HL-60 (cell line): ENCODE data around the gene IL9.

ENCODE experiments used
- GABPA ChIP-seq: IDR thresholded peaks from 2 replicates; pipeline ENCODE4 v1.6.1; 2012; ENCODE audit warnings: low read depth
- POLR2AphosphoS5 ChIP-seq: IDR thresholded peaks from 2 replicates; pipeline ENCODE4 v1.6.1; 2012; ENCODE audit warnings: low read depth
- TF ChIP-seq, protein P1 (sequence below): IDR thresholded peaks from one replicate; pipeline ENCODE4 v1.5.1; 2011; ENCODE audit warnings: low read length, control low read depth, inconsistent platforms; ENCODE audit not compliant: insufficient read depth
- TF ChIP-seq, protein P2 (sequence below): IDR thresholded peaks from 2 replicates; pipeline ENCODE4 v1.6.1; 2012; ENCODE audit warnings: low read depth; ENCODE audit not compliant: insufficient replicate concordance

DNA sequence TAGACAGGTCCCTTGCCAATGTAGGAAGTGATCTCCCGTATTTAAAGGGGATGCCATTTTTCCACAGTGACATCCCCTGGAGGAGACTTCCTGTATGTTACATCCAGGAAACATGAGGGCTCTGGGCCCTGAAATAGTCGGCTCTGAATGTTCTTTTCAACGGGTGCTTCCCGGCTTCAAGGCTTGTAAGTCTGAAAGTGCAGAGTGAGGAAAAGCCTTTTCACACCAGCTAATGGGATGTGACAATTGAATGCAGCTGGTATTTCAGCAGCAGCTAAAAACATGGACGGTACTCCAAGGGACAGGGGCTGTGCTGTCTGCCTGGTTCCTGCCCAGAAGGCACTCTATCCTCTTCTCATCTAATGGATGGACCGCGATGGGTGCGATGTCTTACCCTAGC is 1.4 kb downstream of the IL9 start:
- TF ChIP-seq, protein P1, sequence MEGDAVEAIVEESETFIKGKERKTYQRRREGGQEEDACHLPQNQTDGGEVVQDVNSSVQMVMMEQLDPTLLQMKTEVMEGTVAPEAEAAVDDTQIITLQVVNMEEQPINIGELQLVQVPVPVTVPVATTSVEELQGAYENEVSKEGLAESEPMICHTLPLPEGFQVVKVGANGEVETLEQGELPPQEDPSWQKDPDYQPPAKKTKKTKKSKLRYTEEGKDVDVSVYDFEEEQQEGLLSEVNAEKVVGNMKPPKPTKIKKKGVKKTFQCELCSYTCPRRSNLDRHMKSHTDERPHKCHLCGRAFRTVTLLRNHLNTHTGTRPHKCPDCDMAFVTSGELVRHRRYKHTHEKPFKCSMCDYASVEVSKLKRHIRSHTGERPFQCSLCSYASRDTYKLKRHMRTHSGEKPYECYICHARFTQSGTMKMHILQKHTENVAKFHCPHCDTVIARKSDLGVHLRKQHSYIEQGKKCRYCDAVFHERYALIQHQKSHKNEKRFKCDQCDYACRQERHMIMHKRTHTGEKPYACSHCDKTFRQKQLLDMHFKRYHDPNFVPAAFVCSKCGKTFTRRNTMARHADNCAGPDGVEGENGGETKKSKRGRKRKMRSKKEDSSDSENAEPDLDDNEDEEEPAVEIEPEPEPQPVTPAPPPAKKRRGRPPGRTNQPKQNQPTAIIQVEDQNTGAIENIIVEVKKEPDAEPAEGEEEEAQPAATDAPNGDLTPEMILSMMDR: no peak
- TF ChIP-seq POLR2AphosphoS5 (no peak), GABPA (no peak)
- TF ChIP-seq, protein P2, sequence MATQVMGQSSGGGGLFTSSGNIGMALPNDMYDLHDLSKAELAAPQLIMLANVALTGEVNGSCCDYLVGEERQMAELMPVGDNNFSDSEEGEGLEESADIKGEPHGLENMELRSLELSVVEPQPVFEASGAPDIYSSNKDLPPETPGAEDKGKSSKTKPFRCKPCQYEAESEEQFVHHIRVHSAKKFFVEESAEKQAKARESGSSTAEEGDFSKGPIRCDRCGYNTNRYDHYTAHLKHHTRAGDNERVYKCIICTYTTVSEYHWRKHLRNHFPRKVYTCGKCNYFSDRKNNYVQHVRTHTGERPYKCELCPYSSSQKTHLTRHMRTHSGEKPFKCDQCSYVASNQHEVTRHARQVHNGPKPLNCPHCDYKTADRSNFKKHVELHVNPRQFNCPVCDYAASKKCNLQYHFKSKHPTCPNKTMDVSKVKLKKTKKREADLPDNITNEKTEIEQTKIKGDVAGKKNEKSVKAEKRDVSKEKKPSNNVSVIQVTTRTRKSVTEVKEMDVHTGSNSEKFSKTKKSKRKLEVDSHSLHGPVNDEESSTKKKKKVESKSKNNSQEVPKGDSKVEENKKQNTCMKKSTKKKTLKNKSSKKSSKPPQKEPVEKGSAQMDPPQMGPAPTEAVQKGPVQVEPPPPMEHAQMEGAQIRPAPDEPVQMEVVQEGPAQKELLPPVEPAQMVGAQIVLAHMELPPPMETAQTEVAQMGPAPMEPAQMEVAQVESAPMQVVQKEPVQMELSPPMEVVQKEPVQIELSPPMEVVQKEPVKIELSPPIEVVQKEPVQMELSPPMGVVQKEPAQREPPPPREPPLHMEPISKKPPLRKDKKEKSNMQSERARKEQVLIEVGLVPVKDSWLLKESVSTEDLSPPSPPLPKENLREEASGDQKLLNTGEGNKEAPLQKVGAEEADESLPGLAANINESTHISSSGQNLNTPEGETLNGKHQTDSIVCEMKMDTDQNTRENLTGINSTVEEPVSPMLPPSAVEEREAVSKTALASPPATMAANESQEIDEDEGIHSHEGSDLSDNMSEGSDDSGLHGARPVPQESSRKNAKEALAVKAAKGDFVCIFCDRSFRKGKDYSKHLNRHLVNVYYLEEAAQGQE: no peak
